HG02852 (cell line): Measurements from ENCODE around the gene KAZN.

ENCODE experiments used
- ATAC-seq: cut with Tn5 transposase; IDR thresholded peaks from one replicate; pipeline ENCODE4 v1.9.1; 2021; ENCODE audit warnings: mild to moderate bottlenecking, moderate library complexity; ENCODE audit not compliant: unreplicated experiment

KAZN gene

DNA sequence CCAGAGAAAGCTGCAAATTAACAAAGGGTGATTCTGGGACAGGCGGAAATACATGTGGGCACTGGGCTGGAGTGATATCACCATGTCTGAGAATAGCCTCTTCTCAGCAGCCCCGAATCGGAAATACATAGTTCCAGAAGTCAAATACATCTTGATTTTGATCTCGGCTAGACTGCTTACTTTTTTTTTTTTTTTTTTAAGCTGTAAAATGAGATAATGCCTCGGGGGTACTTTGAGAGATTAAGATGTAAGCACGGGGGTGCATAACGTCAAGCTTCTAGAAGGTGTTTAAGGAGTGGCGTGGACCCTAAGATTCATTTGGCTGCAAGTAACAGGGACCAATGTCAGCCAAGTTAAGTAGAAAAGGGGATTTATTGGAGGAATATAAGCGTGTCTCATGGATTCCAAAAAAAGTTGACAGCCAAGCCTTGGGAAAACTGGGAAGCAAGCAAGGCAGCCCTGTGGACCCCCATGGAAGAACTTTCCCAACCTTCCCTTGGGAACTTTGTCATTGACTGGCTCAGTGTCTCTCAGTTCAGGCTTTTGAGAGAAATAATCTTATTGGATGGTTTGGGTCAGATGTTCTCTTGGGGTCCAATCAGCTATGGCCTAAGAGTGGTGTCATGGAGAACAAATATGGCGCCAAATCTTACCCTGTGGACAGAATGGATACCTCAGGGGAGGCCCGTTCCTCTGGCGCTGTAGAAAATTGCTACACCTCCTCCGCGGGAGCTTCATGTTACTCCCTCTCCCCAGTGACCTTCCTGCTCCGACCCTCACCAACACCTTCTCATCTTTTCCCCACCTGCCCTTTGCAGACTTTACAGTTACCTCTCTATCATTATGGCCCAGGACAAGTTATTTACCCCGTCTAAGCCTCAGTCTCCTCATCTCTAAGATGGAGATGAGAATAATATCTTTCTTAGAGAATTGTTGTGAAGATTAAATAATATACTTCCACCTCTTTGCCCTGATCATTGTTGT, 186.6 kb downstream of the KAZN start:
- no peak for ATAC-seq

DNA sequence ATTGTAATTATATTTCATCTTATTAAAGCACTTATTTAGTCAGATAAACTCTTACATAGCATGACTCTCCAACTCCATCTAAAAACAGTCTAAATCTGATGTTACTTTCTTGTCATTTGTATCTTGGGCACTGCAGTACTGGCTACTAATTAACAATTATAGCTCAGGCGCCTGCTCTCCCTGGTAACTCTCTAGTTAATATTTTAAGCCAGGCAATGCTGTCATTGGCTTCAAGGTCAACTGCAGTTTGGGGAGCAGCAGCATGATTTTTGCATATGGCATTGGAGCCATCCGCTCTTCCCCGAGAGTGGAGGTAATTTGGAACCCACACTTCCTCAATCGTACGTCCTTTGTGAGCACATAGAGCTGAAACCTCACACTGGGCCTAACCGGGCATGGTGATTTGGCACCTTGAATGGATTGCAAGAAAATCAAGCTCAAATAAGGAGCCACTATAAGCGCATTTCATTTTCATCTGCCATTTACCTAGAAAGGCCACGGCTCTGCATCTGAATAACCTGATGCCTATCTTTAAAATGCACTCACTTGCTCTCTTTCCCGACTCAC, 187.7 kb downstream of the KAZN start:
- ATAC-seq = no peak

DNA sequence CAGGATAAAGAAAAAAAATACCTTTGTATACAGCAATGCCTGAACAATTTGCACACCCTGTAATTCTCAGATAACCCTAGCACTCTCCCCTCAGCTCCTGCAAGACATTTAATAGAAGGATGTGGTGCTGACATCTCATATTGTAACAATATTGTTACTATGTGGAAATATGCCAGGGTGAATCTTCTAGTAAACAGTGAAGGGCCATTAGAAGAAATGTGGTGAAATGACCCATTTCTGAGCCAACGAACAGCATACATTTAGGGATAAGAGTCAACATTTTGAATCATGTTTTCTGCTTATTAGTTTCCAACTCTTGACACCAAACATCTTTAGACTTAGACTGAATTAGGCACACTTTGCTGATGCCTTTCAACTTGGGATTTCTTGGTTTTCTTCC, 188.2 kb downstream of the KAZN start:
- ATAC-seq = no peak

DNA sequence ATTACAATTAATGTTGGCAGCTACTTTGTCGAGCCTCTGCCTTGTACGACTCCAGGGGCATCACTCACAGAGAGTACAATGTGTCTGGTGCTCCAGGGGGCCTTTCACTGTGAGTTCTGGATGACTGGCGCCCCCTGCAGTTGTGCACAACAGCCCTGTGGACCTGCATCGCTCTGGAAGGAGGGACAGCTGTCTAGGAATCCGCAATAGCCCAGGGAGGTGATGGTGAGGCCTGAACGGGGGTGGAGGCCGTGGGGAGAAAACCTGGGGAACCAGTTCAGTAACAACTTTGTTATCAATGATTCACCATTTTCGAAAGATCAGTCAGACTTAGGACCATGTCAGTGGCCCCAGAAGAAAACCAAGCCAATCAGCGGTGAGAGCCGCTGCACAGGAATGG, 189.1 kb downstream of the KAZN start:
- no peak for ATAC-seq

DNA sequence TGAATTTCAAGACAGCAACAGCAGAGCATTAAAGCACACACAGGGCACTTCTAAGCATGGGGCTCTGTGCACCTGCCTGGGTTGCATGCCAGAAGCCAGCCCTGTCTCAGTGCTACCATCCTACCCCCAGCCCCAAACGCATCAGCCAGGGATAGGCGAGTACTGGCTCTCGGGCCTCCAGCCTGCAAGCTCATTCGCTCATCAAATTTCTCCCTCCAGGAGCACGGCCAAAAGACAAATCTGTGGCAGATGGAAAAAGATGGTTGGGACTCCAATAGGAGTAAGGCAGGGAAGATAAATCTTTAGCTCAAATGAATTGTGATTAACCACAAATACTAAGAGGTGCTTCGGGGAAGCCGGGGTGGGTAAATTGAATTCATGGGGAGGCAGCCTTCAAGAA, 189.6 kb downstream of the KAZN start:
- no peak for ATAC-seq

DNA sequence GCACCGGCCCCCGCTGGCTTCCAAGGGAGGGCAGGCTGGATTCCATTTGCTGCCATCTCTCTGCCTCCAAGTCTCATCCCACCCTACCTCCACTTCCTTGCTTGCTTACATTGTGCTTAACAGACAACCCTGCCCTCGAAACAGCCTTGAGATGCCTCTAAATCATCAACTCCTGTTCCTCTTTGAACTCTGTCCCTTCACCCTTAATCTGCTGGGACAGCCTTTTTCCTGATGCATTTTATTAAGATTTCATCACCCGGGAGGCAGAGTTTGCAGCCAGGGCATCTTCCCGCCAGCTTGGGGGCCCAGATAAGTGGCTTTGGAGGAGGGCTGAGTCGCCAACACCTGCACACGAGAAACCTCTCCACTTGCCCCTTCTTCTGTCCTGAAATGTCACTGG, 192.5 kb downstream of the KAZN start:
- no peak for ATAC-seq

DNA sequence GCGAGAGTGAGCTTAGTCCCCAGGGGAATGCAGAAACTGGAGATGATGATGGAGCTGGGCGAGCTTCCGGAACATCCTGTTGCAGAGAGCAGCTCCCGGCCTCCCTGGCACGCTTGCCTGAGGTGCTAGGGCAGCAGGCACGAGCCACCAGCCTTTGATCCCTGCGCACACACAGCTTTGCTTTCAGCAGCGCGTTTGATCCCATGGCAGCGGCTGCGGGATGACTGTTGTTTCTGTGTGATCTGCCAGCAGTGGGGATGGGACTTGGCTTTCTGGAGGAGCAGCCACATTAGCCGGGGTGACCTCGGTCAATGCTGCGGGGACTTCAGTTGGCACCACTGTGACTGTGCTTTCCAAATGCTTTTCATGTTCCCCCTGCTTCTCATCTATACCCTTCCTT, 193.2 kb downstream of the KAZN start:
- no peak for ATAC-seq

DNA sequence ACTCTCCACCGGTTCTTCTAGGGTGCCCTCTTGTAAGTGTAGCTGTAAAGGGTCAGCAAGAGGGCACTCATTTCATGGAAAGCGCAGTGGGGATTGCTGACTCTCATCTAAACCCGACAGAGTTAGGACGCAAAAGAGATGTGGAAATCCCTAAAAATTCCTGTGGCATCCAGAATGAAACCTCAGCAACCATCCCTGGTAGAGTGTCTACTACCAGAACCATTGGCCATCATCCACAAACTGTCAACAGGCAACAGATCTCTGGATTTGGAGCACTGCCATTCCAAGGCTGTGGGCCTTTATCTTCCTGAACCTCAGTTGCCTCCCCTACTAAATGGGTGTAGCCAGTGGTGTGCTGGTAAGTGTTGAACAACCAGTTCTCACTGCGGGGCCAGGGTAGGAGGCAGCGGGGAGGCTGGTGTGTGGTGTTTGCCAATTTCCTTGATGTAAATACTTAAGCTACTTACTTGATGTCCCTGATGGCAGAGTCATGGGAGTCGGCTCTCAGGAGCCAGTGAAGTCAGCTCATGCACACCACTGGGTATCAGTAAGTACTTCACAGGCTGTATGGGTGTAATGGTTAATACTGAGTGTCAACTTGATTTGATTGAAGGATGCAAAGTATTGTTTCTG, 195.8 kb downstream of the KAZN start:
- no peak for ATAC-seq

DNA sequence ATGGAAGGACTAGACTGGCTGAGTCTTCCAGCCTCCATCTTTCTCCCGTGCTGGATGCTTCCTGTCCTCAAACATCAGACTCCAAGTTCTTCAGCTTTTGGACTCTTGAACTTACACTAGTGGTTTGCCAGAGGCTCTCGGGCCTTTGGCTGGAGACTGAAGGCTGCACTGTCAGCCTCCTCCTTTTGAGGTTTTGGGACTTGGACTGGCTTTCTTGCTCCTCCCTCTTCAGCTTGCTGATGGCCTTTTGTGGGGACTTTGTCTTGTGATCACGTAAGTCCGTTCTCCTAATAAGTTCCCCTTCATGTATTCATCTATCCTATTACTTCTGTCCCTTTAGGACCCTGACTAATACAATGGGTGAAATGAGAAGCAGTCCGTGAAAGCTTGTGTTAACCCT, 196.4 kb downstream of the KAZN start:
- ATAC-seq = no peak

DNA sequence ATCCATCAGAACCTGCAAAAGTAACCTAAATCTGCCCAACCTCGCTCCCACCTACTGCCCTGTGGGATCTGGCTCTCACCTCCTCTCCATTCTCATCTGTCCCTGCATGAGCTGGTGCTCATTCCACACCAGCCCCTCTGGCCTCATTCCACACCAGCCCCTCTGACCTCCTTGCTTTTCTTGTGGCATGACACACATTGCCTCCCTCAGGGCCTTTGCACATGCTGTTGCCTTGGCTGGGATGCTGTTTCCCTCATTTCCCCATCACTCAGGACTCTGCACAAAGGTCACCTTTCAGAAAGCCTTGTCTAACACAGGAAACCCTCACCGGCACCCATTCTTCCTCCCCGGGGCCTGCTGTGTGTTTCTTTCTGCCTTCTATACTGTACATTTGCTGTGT, 197.1 kb downstream of the KAZN start:
- ATAC-seq = no peak

DNA sequence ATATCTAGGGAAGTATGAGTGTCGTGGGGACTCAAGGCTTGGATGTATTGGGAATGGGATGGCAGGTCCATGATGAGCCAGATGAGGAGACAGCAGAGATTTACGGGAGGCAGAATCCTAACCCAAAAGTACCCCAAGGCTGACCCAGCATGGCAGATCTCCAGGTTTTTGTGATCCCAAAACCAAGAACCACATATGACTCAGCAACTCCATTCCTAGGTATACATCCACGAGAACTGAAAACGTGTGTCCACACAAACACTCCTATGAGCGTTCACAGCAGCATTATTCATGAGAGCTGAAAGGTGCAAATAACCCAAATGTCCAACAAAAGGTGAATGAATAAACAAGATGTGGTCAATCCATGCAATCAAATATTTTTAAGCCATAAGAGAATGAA, 201.5 kb downstream of the KAZN start:
- no peak for ATAC-seq

DNA sequence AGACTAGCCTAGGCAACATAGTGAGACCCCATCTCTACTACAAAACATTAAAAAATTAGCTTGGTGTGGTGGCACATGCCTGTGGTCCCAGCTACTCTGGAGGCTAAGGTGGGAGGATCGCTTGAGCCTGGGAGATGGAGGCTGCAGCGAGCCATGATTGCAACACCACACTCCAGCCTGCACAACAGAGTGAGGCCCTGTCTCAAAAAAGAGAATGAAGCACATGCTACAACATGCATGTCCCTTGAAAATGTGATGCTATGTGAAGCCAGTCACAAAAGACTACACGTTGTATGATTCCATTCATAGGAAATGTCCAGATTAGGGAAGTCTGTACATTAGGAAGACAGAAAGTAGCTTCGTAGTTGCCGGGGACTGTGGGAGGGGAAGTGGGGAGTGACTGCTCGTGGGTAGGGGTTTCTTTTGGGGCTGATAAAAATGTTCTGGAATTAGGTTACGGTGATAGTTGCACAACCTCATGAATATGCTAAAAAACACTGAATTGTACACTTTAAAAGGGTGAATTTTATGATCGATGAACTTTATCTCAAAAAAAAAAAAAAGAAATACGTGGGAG, 202.1 kb downstream of the KAZN start:
- ATAC-seq = no peak

DNA sequence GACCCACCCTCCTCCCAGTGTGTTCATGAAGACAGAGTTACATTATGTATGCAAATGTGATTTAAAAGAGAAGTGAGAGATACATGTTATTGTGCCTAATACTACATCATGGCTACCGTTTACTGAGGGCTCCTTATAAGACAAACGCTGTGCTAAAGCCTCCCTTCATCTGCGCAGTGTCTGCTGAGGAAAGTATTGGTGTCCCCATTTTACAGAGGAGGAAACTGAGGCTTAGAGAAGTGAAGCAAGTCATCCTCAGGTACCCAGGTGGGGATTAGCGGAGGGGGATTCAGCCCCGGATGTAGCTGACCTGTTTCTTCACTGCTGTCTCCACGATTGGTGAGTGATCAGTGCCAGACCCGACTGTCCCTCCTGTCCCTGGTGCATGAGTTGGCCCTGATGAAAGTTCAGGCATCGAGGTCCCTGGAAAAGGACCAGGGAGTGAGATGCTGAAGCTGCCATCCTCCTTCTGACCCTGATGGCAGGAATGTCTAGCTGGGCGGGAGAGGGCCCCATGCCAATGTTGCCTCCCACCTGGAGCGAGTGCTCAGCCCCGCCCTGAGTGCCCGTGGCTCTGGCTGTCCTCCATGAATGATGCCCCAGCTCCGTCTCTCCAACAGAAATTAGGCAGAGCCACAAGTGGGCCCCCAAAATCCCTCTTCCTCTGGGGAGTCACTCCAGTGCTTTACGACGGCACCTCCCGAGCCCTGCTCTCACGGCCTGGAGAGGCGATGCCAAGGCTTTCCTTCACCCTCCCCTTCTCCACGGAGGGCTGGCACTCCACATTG, 204.7 kb downstream of the KAZN start:
- no peak for ATAC-seq

DNA sequence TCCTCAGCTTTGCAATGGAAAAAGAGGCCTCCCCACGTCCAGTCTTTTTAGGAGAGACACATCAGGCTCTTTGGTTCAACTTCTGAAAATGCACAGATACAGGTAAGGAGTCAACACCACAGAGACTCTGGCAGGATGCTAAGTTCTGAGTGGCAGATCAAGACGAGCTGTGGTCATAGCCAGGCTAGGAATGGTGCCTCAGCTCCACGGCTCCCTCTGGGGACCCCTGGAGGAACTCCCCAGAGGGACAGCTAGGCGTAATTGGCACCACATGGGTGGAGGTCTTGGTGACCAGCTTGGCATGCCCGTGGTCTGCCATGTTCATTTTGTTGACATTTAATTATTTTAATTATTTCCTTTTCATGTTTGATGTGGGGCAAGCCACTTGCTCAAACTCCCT, 206.1 kb downstream of the KAZN start:
- ATAC-seq = no peak

DNA sequence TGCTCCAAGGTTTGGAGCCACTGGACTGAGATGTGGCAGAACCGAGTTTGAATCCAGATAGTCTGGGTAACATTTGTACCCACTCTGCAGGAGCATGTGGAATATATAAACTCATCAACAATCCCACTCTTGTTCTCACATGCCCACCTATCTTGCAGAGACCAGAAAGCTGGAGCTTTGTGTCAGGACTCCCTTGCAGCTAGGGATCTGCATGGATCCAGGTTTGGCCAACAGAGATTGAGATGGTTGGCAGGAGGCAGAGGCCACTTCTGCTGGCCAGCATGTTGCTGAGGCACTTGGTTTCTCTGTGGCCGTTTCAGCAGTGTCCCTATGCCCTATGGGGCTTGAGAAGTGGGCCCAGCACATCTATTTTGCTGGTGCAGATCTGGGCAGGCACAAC, 208.3 kb downstream of the KAZN start:
- no peak for ATAC-seq

DNA sequence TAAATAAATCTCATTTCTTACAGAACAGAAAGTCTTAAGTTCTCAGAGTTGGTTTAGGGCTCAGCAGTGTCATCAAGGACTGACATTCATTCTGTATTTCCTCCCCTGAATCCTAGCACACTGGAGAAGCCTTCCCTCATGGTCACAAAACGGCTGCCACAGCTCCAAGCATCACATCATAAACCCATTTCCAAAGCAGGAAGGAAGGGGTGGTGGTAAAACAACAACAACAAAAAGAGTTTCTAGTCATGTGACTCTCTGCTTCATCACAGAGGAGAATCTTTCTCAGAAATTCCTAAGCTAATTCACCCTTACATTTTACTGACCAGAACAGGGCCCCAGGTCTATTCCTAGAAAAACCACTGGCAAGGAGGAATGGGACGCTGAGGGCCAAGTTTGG, 210.3 kb downstream of the KAZN start:
- no peak for ATAC-seq

DNA sequence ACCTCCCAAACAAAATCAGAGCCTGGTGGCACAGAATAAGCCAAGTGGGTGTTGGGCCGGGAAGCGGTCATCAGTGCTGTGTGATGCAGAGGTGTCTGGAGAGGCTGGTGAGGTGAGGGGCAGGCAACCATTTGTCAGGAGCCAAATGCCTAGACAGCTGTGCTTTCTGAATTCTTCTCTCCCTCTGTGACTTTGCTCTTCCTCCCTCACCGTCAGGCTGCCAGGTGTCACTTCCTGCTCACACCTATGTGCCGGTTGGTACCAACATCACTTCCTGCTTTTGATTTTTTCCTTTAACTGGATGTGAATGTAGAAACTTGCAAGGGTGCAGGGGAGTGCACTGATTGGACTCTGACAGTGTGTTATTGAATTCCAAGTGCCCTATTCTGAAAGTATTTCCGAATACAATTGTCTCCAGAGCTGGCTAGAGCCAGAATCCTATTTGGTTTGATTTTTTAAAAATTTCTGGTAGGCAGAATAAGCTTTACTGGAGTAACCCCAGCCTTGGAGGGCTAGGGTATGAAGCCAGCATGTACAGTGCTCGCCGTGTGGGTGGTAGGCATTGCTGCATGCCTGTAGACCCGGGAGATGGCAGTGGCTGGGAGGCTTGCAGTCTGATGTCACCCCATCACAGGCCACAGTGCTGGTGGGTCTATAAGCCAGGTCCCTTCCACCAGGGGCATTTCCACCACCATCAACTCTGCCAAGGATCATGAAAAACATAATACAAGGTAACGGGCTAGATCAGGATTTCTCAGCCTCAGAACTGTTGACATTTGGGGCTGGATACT, 210.9 kb downstream of the KAZN start:
- no peak for ATAC-seq

DNA sequence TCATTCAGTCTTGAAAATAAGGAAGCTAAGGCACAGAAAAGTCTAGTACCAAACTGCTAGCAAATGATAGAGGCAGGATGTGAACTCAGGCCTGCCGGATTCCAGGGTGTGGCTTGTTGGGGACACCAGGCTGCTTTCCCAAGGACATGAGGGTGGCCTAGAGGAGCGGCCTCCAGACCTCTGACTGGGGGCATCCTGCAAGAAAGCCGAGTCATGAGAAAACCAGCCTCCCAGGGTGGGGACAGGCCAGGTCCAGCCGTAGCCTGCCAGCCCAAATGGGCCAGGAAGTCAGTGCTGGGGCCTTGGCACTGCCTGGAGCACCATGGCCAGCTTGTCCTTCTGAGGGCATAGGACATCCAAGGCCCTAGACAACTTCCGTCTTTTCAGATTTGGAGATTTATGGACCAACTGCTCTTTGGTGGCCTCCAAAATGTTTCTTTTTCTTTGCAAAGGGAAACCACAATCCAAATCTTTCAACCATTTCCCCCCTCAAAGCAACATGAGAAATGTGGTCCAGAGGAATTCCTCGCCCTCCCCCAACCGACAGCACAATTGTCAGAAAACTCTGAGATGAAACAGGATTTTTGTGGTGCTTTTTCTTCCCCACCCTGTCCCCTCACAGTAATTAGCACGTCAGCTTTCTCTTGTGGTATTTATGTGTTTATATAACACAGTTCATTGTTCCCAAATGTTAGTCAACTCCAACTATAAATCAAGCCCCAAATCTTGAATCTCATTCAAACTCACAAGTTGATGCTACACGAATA, 212.3 kb downstream of the KAZN start:
- ATAC-seq = no peak

DNA sequence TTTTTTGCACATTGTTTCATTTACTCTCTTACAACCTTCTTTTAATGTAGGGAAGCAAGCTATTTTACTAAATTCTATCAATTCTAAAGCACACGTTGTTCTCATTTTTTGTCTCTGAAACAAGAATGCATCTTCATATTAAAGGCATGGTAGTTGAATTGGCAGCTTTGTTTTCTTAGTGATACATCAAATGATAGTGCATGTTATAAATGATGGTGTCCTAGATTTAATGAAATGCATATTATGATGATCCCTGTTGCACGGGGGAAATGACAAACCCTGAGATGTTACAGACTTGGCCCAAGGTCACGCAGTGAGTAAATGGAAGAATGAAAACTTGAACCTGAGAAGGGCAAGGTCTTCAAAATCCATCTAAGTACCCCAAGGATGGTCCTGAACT, 213.1 kb downstream of the KAZN start:
- no peak for ATAC-seq
